CD4-positive, alpha-beta T cell (primary cell): Measurements from ENCODE around the gene MYZAP. TPM values are rescaled to one million over a fixed set of nuclear protein-coding genes. Genes with fewer than 3 reads are reported as not detected.

ENCODE experiments used
- ATAC-seq: fragments of 200-7000 bp; cut with Tn5 transposase; one replicate; pipeline ENCODE4 v1.10.0; 2022; ENCODE audit warnings: mild to moderate bottlenecking; ENCODE audit not compliant: poor library complexity
- CTCF ChIA-PET: fragments of 350-600 bp; sonication (Branson Sonifier 250); formaldehyde crosslinking; loops from one replicate; lab custom pipeline; 2021; ENCODE audit warnings: antibody characterized with exemption, inconsistent platforms; lab: Charles Lee
- POLR2A ChIA-PET: fragments of 350-600 bp; sonication (Branson Sonifier 250); formaldehyde crosslinking; loops from one replicate; lab custom pipeline; 2021; ENCODE audit warnings: antibody characterized with exemption, inconsistent platforms; lab: Charles Lee
- DNase-seq, 14 experiments: peaks; one replicate each; pipeline ENCODE4 v3.0.0-alpha.2; 2013 to 2020; ENCODE audit warnings: mixed read lengths in 2 of 14
- H3K27ac ChIP-seq, 2 donors: one replicate each; pipeline versions ENCODE4 v1.5.1 to v1.7.0; 2013; ENCODE audit warnings: low read length in 2 of 2, low read depth in 1 of 2, mild to moderate bottlenecking in 1 of 2
- H3K27me3 ChIP-seq, 2 experiments: 1 replicate in 1 of 2; 2 replicates in 1 of 2; pipeline versions ENCODE4 v1.6.1 to v1.7.0; 2013; ENCODE audit warnings: low read length in 2 of 2, control low read depth in 1 of 2, mild to moderate bottlenecking in 1 of 2, moderate library complexity in 1 of 2; ENCODE audit not compliant: insufficient read depth in 2 of 2, control insufficient read depth in 1 of 2
- H3K36me3 ChIP-seq: one replicate; pipeline ENCODE4 v1.6.1; 2013; ENCODE audit warnings: low read length, control low read depth; ENCODE audit not compliant: insufficient read depth
- H3K4me1 ChIP-seq: one replicate; pipeline ENCODE4 v1.6.1; 2013; ENCODE audit warnings: low read length, control low read depth; ENCODE audit not compliant: insufficient read depth
- H3K4me3 ChIP-seq: one replicate; pipeline ENCODE4 v1.5.1; 2013; ENCODE audit warnings: mild to moderate bottlenecking, low read length, moderate library complexity
- H3K9me3 ChIP-seq, 2 experiments: 1 replicate in 1 of 2; 2 replicates in 1 of 2; pipeline versions ENCODE4 v1.6.1 to v1.7.0; 2013; ENCODE audit warnings: low read length in 2 of 2, mild to moderate bottlenecking in 2 of 2, control low read depth in 1 of 2, moderate library complexity in 1 of 2; ENCODE audit not compliant: control insufficient read depth in 1 of 2, insufficient read depth in 1 of 2
- H3K27ac Mint-ChIP-seq: one replicate; pipeline ENCODE4 v1.8.0; 2020; ENCODE audit warnings: mixed read lengths
- H3K27me3 Mint-ChIP-seq: one replicate; pipeline ENCODE4 v1.8.0; 2021; ENCODE audit warnings: mixed read lengths
- H3K36me3 Mint-ChIP-seq: one replicate; pipeline ENCODE4 v1.8.0; 2021; ENCODE audit warnings: low read depth, mixed read lengths
- H3K4me1 Mint-ChIP-seq: one replicate; pipeline ENCODE4 v1.8.0; 2021; ENCODE audit warnings: low read depth, mixed read lengths
- H3K4me3 Mint-ChIP-seq: one replicate; pipeline ENCODE4 v1.8.0; 2020; ENCODE audit warnings: mild to moderate bottlenecking, mixed read lengths
- H3K9me3 Mint-ChIP-seq: one replicate; pipeline ENCODE4 v1.8.0; 2020; ENCODE audit warnings: mixed read lengths
- CTCF ChIP-seq: fragments of 200-600 bp; IDR thresholded peaks from one replicate; pipeline ENCODE4 v1.8.0; 2022; ENCODE audit warnings: antibody characterized with exemption, mild to moderate bottlenecking
- intact Hi-C, 2 experiments: fragments of 100-400 bp; cut with DNase I in 1 of 2; cut with micrococcal nuclease in 1 of 2; formaldehyde crosslinking; loops; one replicate each; pipeline versions ENCODE4 v1.15.1 to v1.9.0; 2023 to 2025; cut with DNase I, micrococcal nuclease
- total RNA-seq, 174 experiments: library from RNA in 2 of 174; stranded (reverse) in 2 of 174; gene quantifications; one replicate each; pipeline ENCODE4 v1.2.3 and lab custom pipeline; 2021 to 2026

MYZAP gene
- total RNA-seq, 2 experiments from 2014 or later: 0.66 to 1.1 TPM

GRCh38 chr15:57662091-57662744 lies 70.5 kb downstream of the MYZAP start:
- H3K4me1 Mint-ChIP-seq: no peaks in the 10 kb centered on the region
- ATAC-seq: no peak
- DNase-seq: no peak
- no peaks in the 10 kb centered on the region for H3K27me3 ChIP-seq
- no peaks in the 10 kb centered on the region for H3K9me3 ChIP-seq
- H3K9me3 Mint-ChIP-seq: no peaks in the 10 kb centered on the region
- intact Hi-C loops: no loop called here
- H3K27ac ChIP-seq: no peak overlapping the region
- POLR2A ChIA-PET: no interaction called here
- H3K4me3 ChIP-seq: no peak overlapping the region
- no peak overlapping the region for H3K4me3 Mint-ChIP-seq
- H3K36me3 Mint-ChIP-seq: no peaks in the 10 kb centered on the region
- peaks cover 14% of the 10 kb centered on the region for H3K27me3 Mint-ChIP-seq
- no peaks in the 10 kb centered on the region for H3K4me1 ChIP-seq
- no peak overlapping the region for H3K27ac Mint-ChIP-seq
- H3K36me3 ChIP-seq: no peaks in the 10 kb centered on the region
- TF ChIP-seq CTCF: no peak
- CTCF ChIA-PET: interaction anchor here (1.4 kb wide), 1 partner anchor 9 kb away, joined by 3 read pairs; no protein-coding TSS in a partner anchor

DNA sequence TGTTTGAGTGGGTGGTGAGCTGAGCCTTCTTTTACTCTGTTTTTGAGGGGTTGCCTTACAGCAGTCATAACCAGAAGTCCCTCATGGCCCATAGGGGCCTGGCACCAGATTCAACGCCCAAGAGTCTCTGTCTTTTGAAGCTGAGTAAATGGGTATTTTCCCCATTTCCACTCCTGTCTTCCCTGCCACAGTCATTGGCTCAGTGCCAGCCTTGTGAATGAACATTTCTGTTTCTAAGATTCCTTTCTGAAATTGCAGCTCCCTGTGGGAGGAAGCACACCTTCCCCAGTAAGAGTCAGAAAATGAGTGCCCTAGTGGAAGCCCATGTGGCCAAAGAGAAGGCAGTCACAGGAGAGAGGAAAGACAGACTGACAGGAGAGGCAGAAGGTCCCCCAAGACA lies 71.1 kb downstream of the MYZAP start:
- no peak for DNase-seq
- Histone ChIP-seq H3K36me3 (no peaks in the 10 kb centered on the region), H3K4me1 (no peaks in the 10 kb centered on the region), H3K27ac (no peak overlapping the region), H3K27me3 (no peaks in the 10 kb centered on the region), H3K9me3 (no peaks in the 10 kb centered on the region), H3K4me3 (no peak overlapping the region)
- ChIA-PET CTCF (interaction anchor here (0.7 to 1.4 kb wide), 2 partner anchors 8 to 11 kb away, joined by 3 read pairs; no protein-coding TSS in a partner anchor), POLR2A (no interaction called here)
- Mint-ChIP-seq H3K4me3 (no peak overlapping the region), H3K4me1 (no peaks in the 10 kb centered on the region), H3K27ac (no peak overlapping the region), H3K36me3 (no peaks in the 10 kb centered on the region), H3K9me3 (no peaks in the 10 kb centered on the region), H3K27me3 (peaks cover 14% of the 10 kb centered on the region)
- TF ChIP-seq CTCF: no peak
- ATAC-seq: no peak
- intact Hi-C loops: no loop called here

- no peaks in the 10 kb centered on the region for H3K27me3 ChIP-seq
- peaks cover 14% of the 10 kb centered on the region for H3K27me3 Mint-ChIP-seq
- no peaks in the 10 kb centered on the region for H3K9me3 Mint-ChIP-seq
- H3K4me1 ChIP-seq: no peaks in the 10 kb centered on the region
- DNase-seq (no peak), ATAC-seq (no peak)
- H3K9me3 ChIP-seq: no peaks in the 10 kb centered on the region
- no peaks in the 10 kb centered on the region for H3K36me3 ChIP-seq
- POLR2A ChIA-PET: no interaction called here
- TF ChIP-seq CTCF: no peak
- H3K4me1 Mint-ChIP-seq: no peaks in the 10 kb centered on the region
- CTCF ChIA-PET: interaction anchor here (0.7 kb wide), 1 partner anchor 11 kb away, joined by 3 read pairs; no protein-coding TSS in a partner anchor
- H3K36me3 Mint-ChIP-seq: no peaks in the 10 kb centered on the region
- H3K4me3 Mint-ChIP-seq: no peak overlapping the region
- intact Hi-C loops: no loop called here
- no peak overlapping the region for H3K27ac ChIP-seq
- no peak overlapping the region for H3K27ac Mint-ChIP-seq
- H3K4me3 ChIP-seq: no peak overlapping the region
Observed at GRCh38 chr15:57663262-57663661, 71.6 kb downstream of the MYZAP start.
